PC-3 (cell line): ENCODE data around the gene PRSS38.

Experiments used
- EZH2 ChIP-seq: fragments of 300-600 bp; sonication (generic); IDR thresholded peaks from one replicate; pipeline ENCODE4 v1.6.1; 2017; ENCODE audit warnings: antibody characterized with exemption, mild to moderate bottlenecking, low read length; ENCODE audit not compliant: unreplicated experiment
- EZH2phosphoT487 ChIP-seq: fragments of 300-600 bp; sonication (generic); IDR thresholded peaks from 2 replicates; pipeline ENCODE4 v1.6.1; 2018; ENCODE audit warnings: mild to moderate bottlenecking, antibody characterized with exemption, low read length, borderline replicate concordance

DNA sequence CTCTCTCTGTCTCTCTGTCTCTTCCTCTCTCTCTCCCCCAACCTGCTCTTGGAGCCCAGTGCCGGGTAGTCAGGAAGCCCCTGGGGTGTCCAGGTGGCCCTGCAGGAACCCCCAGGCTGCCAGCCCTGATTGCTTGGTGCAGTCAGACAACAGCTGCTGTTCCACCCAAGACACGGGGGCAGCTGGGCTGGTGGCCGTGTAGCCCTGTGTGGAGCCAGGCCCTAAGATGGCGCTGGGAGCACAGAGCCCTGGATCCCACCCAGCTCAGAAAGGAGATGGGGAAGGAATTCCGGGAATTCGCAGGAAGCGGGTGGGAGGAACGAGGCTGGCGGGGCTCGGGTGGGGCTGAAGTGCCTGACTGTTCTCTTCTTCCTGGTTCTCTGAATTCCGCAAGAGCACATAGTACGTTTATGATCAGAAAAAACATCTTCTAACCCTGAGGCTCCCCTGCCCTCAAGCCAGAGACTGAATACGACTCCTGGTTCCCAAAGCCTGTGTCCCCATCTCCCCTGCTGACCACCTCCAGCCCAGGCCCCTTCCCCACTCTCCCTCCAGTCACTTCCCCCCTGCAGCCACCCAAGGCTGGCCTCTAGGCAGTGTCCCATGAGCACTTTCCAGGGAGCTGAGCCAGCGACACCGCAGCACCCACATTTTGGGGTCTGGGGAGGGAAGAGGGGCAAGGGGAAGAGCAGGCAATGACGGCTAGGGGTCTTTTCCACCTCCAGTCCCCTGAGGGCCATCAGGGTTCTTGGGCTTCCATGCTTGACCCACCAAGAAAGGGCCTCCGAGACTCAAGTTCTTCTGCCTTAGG is 77.2 kb downstream of the PRSS38 start:
- TF ChIP-seq EZH2phosphoT487: no peak
- no peak for TF ChIP-seq EZH2
